ENCODE measurements around the gene TMEM214. TPM values are rescaled to one million over a fixed set of nuclear protein-coding genes. Genes with fewer than 3 reads are reported as not detected.

TMEM214 gene
- polyA plus RNA-seq, 1 experiment = 235 TPM

DNA sequence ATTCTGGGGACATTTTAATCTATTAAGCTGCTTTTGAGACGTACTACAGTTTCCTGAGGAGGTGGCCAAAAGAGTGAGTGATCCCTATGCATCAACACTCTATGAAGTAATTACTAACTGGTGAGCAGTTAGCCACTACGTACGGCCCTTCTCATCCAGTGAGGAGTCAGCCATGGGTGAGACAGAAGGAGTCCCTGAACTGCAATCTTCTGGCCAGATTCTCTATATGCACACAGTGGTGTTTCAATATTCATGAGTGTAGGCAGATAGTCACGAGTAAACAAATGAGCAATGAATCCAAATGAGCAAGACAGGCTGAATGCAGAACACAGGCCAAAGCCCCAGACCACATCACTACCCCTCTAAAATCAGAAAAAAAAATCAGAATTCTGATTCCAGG is 29.8 kb upstream of the TMEM214 start:
- Histone ChIP-seq H3K4me3 (ENCODE audit: low read depth, low read length) (no peak overlapping the region), H3K36me3 (ENCODE audit: control insufficient read depth, insufficient read depth, low read length) (no peaks in the 10 kb centered on the region), H3K27me3 (ENCODE audit: control insufficient read depth, insufficient read depth, low read length) (no peaks in the 10 kb centered on the region)
- ChIA-PET CTCF (interaction anchor here (1.7 to 2.1 kb wide), 2 partner anchors 8 to 14 kb away, joined by 3 to 8 read pairs; no protein-coding TSS in a partner anchor), POLR2A (no interaction called here)
- TF ChIP-seq, protein P1, sequence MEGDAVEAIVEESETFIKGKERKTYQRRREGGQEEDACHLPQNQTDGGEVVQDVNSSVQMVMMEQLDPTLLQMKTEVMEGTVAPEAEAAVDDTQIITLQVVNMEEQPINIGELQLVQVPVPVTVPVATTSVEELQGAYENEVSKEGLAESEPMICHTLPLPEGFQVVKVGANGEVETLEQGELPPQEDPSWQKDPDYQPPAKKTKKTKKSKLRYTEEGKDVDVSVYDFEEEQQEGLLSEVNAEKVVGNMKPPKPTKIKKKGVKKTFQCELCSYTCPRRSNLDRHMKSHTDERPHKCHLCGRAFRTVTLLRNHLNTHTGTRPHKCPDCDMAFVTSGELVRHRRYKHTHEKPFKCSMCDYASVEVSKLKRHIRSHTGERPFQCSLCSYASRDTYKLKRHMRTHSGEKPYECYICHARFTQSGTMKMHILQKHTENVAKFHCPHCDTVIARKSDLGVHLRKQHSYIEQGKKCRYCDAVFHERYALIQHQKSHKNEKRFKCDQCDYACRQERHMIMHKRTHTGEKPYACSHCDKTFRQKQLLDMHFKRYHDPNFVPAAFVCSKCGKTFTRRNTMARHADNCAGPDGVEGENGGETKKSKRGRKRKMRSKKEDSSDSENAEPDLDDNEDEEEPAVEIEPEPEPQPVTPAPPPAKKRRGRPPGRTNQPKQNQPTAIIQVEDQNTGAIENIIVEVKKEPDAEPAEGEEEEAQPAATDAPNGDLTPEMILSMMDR (IDR thresholded peaks at IDR 0.05; ENCODE audit: insufficient read depth, low read depth, low read length) = no peak
- DNase-seq (ENCODE audit: low read depth) = no peak

DNA sequence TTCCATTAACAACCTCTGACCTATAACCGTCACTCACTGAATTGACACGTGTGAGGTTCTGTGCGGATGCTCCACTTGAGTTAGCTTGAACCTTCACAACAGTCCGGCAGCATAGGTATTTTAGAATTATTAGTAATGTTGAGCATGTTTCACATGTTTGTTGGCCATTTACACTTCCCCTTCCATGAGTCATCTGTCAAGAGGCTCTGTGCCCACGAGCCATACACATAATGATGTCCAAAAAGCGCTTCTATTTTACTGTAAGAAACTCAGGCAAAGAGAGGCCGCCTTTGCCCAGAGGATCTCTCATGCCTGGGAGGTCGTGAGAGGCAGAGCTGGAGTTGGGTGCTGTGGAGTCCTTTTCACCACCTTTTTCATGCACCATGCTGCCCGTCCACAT is 28.9 kb upstream of the TMEM214 start:
- Histone ChIP-seq H3K27me3 (ENCODE audit: control insufficient read depth, insufficient read depth, low read length) (no peaks in the 10 kb centered on the region), H3K4me3 (ENCODE audit: low read depth, low read length) (no peak overlapping the region), H3K36me3 (ENCODE audit: control insufficient read depth, insufficient read depth, low read length) (no peaks in the 10 kb centered on the region)
- TF ChIP-seq, protein P1 (IDR thresholded peaks at IDR 0.05; ENCODE audit: insufficient read depth, low read depth, low read length) = no peak
- no peak for DNase-seq (ENCODE audit: low read depth)
- CTCF ChIA-PET = interaction anchor here (1.0 to 2.1 kb wide), 5 partner anchors 9 to 42 kb away, joined by 3 to 8 read pairs (median 5); no protein-coding TSS in a partner anchor
- POLR2A ChIA-PET = no interaction called here

DNA sequence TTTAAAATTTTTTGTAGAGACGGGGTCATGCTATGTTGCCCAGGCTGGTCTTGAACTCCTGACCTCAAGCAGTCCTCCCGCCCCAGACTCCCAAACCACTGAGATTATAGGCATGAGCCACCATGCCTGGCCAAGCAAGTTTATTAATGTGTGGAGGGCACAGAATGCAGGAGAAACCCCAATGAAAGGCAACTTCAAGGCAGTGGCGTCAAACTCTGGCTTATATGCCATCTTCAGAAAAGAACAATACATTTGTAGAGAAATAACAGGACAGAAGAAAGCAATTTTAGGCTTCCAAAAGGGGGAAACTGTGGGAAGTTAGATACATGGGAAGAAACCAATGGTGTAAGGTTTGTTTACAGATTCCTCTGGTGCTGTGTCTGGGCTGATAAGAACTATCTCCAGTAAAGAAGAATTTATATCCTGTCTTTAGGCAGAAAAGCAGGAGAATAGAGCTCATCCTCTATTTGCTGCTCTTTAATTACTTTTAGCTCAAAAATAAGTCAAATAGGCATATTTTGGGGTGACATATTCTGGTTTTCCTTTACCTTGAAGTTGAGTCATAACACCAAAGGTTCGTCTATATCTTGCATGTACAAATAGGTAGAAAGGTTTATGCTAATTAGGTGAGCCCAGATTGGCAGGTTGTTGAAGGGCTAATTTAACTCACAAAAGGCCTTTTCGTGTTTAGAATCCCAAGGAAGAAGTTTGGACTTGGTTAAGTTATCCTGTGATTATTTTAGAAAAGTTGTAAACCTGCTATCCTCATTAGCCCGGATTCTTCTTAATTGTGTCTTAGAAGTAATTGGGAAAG is 26.0 kb upstream of the TMEM214 start:
- DNase-seq (ENCODE audit: low read depth) = no peak
- Histone ChIP-seq H3K27me3 (ENCODE audit: control insufficient read depth, insufficient read depth, low read length) (no peaks in the 10 kb centered on the region), H3K36me3 (ENCODE audit: control insufficient read depth, insufficient read depth, low read length) (no peaks in the 10 kb centered on the region), H3K4me3 (ENCODE audit: low read depth, low read length) (no peak overlapping the region)
- ChIA-PET CTCF (interaction anchor here (1.4 kb wide), 1 partner anchor 11 kb away, joined by 4 read pairs; no protein-coding TSS in a partner anchor), POLR2A (no interaction called here)
- TF ChIP-seq, protein P1 (IDR thresholded peaks at IDR 0.05; ENCODE audit: insufficient read depth, low read depth, low read length) = no peak

DNA sequence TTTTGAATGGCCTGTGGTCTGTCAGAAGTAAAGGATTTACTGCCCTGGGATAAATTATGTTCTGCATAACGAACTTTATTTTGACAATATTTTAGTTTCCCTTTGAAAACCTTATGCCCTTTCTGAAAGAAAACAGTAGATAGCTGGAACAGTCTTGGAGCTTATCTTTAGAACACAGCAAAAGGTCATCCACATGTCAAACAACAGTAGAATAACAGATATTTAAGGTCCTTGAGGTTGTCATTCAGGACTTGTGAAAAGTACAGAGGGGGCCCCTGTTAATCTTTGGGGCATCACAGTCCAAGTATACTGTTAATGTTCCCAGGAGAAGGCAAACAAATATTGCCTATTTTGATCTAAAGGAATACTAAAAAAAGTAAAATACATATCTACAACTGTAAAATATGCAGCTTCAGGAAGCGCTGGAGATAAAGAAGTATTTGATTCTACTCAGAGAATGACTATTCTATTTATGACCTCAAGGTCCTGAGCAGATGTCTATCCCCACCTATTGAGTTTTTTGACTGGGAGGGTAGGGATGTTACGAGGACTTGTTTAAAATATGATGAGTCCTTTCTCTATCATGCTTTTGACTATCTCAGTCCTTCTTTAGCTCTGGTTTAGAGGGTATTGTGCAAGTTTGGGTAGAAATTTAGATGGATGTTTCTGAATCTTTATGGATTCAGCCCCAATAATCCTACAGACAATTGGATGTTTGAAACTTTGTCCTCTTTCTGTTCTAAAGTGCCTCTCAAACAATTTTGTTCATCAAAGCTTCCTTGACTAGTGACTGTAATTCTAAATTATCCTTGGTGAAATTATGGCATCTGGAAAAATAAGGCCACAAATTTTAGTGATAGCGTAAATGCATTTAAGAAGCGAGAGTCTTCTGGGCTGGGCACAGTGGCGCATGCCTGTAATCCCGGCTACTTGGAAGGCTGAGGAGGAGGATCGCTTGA is 25.1 kb upstream of the TMEM214 start:
- Histone ChIP-seq H3K4me3 (ENCODE audit: low read depth, low read length) (no peak overlapping the region), H3K27me3 (ENCODE audit: control insufficient read depth, insufficient read depth, low read length) (no peaks in the 10 kb centered on the region), H3K36me3 (ENCODE audit: control insufficient read depth, insufficient read depth, low read length) (no peaks in the 10 kb centered on the region)
- DNase-seq (ENCODE audit: low read depth) = no peak
- ChIA-PET POLR2A (no interaction called here), CTCF (interaction anchor here (1.4 to 3.8 kb wide), 2 partner anchors 10 to 46 kb away, joined by 4 to 21 read pairs; no protein-coding TSS in a partner anchor)
- TF ChIP-seq, protein P1 (IDR thresholded peaks at IDR 0.05; ENCODE audit: insufficient read depth, low read depth, low read length) = no peak

DNA sequence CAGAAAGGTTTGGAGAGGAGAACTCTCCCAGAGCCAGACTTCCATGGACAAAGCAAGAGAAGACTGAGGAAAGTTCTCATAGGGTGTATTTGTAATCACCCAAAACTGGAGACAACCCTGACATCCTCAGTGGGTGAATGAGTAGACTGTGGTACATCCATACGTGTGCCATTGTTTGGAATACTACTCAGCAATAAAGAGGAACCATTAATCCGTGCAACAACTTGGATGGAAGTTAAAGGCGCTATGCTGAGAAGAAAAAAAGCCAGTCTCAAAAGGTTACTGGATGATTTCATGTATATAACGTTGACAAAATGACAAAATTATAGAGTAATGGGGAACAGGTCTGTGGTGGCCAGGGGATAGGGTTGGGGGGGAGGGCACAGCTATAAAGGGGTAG is 24.1 kb upstream of the TMEM214 start:
- TF ChIP-seq, protein P1 (IDR thresholded peaks at IDR 0.05; ENCODE audit: insufficient read depth, low read depth, low read length) = no peak
- DNase-seq (ENCODE audit: low read depth) = no peak
- POLR2A ChIA-PET = no interaction called here
- CTCF ChIA-PET = interaction anchor here (1.5 to 3.8 kb wide), 2 partner anchors 13 to 47 kb away, joined by 4 to 21 read pairs; no protein-coding TSS in a partner anchor
- Histone ChIP-seq H3K36me3 (ENCODE audit: control insufficient read depth, insufficient read depth, low read length) (no peaks in the 10 kb centered on the region), H3K4me3 (ENCODE audit: low read depth, low read length) (no peak overlapping the region), H3K27me3 (ENCODE audit: control insufficient read depth, insufficient read depth, low read length) (no peaks in the 10 kb centered on the region)

Measured in BJ (cell line).